DMS 273 (cell line): ENCODE results near the gene SDK1.
"Not testable (repeated sequence)": the region's sequence is repeated elsewhere in the genome, so short reads cannot be mapped to it uniquely, and the experiment has no call there.

Experiments
- DNase-seq: peaks from one replicate; lab custom pipeline; 2025; ENCODE audit not compliant: unreplicated experiment; lab: John Stamatoyannopoulos, UW

Gene SDK1

GRCh38 chr7:3575753-3576531 is 274.9 kb downstream of the SDK1 start:
- no peak for DNase-seq

- DNase-seq = no peak
These were observed 277.3 kb downstream of the SDK1 start for GRCh38 chr7:3578399-3578798.

- DNase-seq = no peak
These were observed 278.7 kb downstream of the SDK1 start for GRCh38 chr7:3579638-3580219.

GRCh38 chr7:3582145-3582544 is 281.1 kb downstream of the SDK1 start:
- not testable (repeated sequence) for DNase-seq

GRCh38 chr7:3585826-3586225 is 284.8 kb downstream of the SDK1 start:
- DNase-seq = no peak

- no peak for DNase-seq
These were observed 287.3 kb downstream of the SDK1 start for GRCh38 chr7:3588341-3588740.

- DNase-seq = peak; percentile 49
These were observed 288.7 kb downstream of the SDK1 start for GRCh38 chr7:3589752-3590151.

- DNase-seq = no peak
These were observed 290.2 kb downstream of the SDK1 start for GRCh38 chr7:3591219-3591618.

- no peak for DNase-seq
These were observed 290.9 kb downstream of the SDK1 start for GRCh38 chr7:3591944-3592343.

- DNase-seq = no peak
These were observed 291.5 kb downstream of the SDK1 start for GRCh38 chr7:3592401-3593134.

- no peak for DNase-seq
These were observed 293.8 kb downstream of the SDK1 start for GRCh38 chr7:3594901-3595300.

- DNase-seq = peak; percentile 88
These were observed 297.8 kb downstream of the SDK1 start for GRCh38 chr7:3598854-3599253.

GRCh38 chr7:3605222-3605621 is 304.2 kb downstream of the SDK1 start:
- DNase-seq = no peak

- DNase-seq = no peak
These were observed 305.4 kb downstream of the SDK1 start for GRCh38 chr7:3606436-3606835.

- DNase-seq = peak; percentile 39
These were observed 306.8 kb downstream of the SDK1 start for GRCh38 chr7:3607847-3608246.

GRCh38 chr7:3616306-3616705 is 315.3 kb downstream of the SDK1 start:
- peak; percentile 22 for DNase-seq

GRCh38 chr7:3630081-3630480 is 329.0 kb downstream of the SDK1 start:
- DNase-seq = no peak

GRCh38 chr7:3634396-3634795 is 333.3 kb downstream of the SDK1 start:
- peak; percentile 65 for DNase-seq

- DNase-seq = no peak
These were observed 335.2 kb downstream of the SDK1 start for GRCh38 chr7:3636131-3636860.

- no peak for DNase-seq
These were observed 338.2 kb downstream of the SDK1 start for GRCh38 chr7:3639253-3639652.

- no peak for DNase-seq
These were observed 340.5 kb downstream of the SDK1 start for GRCh38 chr7:3641582-3641981.
